ENCODE results near the gene STIM2. TPM values are rescaled to one million over a fixed set of nuclear protein-coding genes. Genes with fewer than 3 reads are reported as not detected.

The STIM2 gene
- polyA plus RNA-seq, 1 donor (not counting 4 experiments of a cell fraction or from before 2014, with no cell fraction given), result 20.7 TPM

GRCh38 chr4:27046851-27047250 lies 186.2 kb downstream of the STIM2 start:
- H2AFZ ChIP-seq (ENCODE audit: control insufficient read depth, low read length), result no peak overlapping the region
- H4K20me1 ChIP-seq (ENCODE audit: control insufficient read depth, extremely low read depth, insufficient read depth, low read length), result no peaks in the 10 kb centered on the region
- H3K4me2 ChIP-seq (ENCODE audit: control insufficient read depth, extremely low read depth, insufficient read depth, low read depth, low read length), result no peak overlapping the region
- H3K36me3 ChIP-seq (ENCODE audit: control insufficient read depth in 2 of 2, extremely low read depth in 1 of 2, insufficient read depth in 2 of 2, low read length in 2 of 2), result no peaks in the 10 kb centered on the region
- no peaks in the 10 kb centered on the region for H3K9me3 ChIP-seq (ENCODE audit: control insufficient read depth, low read depth, low read length)
- peaks cover 5% of the 10 kb centered on the region for H3K27me3 ChIP-seq (ENCODE audit: control insufficient read depth, extremely low read depth, insufficient read depth, low read length)
- DNase-seq (ENCODE audit: low read depth, low spot score) (no peak), FAIRE-seq (no peak)
- H3K27ac ChIP-seq (ENCODE audit: control insufficient read depth, insufficient read depth, low read length), result no peak overlapping the region
- no peak overlapping the region for H3K4me3 ChIP-seq (ENCODE audit: control insufficient read depth in 2 of 3, extremely low read depth in 1 of 3, insufficient read depth in 2 of 3, low read depth in 1 of 3, low read length in 3 of 3)
- no peak for TF ChIP-seq EZH2 (IDR thresholded peaks at IDR 0.05; ENCODE audit: low read length)
- TF ChIP-seq, protein P1, sequence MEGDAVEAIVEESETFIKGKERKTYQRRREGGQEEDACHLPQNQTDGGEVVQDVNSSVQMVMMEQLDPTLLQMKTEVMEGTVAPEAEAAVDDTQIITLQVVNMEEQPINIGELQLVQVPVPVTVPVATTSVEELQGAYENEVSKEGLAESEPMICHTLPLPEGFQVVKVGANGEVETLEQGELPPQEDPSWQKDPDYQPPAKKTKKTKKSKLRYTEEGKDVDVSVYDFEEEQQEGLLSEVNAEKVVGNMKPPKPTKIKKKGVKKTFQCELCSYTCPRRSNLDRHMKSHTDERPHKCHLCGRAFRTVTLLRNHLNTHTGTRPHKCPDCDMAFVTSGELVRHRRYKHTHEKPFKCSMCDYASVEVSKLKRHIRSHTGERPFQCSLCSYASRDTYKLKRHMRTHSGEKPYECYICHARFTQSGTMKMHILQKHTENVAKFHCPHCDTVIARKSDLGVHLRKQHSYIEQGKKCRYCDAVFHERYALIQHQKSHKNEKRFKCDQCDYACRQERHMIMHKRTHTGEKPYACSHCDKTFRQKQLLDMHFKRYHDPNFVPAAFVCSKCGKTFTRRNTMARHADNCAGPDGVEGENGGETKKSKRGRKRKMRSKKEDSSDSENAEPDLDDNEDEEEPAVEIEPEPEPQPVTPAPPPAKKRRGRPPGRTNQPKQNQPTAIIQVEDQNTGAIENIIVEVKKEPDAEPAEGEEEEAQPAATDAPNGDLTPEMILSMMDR (optimal IDR thresholded peaks at IDR 0.05 in 1 of 3, IDR thresholded peaks at IDR 0.05 in 1 of 3, conservative IDR thresholded peaks at IDR 0.05 in 1 of 3; ENCODE audit: extremely low read depth in 1 of 3, insufficient read depth in 2 of 3, low read length in 3 of 3), result no peak
- H3K9me1 ChIP-seq (ENCODE audit: control insufficient read depth, extremely low read depth, insufficient read depth, low read length), result no peaks in the 10 kb centered on the region
- no peaks in the 10 kb centered on the region for H3K79me2 ChIP-seq (ENCODE audit: control insufficient read depth, insufficient read depth, low read length)
- H3K9ac ChIP-seq (ENCODE audit: control insufficient read depth, extremely low read depth, insufficient read depth, low read length), result no peak overlapping the region
- dilution Hi-C loops (cut with MboI; ENCODE audit: extremely low pct_ligation_motif_present, low sequenced_read_pairs), result no loop called here
- H3K4me1 ChIP-seq (ENCODE audit: control insufficient read depth, extremely low read depth, insufficient read depth, low read length), result no peaks in the 10 kb centered on the region

DNA sequence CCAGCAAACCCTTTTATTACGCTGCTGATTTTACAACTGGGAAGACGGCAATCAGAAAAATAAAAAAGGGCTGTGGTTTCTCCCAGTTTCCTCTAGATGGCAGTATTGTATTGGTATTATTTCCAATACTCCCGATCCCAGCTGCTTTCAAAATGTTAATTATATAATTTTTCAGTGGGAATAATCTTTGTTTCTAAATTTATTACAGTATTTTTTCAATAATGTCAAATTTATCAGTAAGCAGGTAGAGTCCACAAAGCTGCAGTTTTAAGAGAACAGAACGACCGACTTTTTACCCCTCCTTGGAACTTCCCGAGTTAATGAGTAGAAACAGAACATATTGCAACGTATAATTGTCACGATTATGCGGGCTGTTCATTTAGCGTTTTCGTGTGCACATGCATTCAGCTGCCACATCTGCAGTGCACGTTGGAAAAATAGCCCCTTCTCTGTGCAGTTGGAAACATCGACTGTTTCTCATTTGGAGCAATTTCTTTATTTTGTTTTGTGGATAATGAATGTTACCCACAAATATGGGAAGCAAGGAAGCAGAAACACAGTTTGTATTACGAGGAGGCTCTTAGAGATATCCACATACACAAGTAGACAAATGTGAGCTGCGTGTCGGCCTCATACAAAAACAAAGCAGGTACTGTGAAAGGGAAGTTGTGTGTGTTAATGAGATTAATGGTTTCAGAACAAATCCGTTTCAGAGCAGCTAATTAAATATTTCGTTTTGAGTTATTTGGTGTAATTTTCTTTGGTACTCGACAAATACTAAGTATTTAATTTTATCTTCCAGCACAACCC lies 188.0 kb downstream of the STIM2 start:
- Histone ChIP-seq H3K4me2 (ENCODE audit: control insufficient read depth, extremely low read depth, insufficient read depth, low read depth, low read length) (peak overlapping the region; percentile 54), H4K20me1 (ENCODE audit: control insufficient read depth, extremely low read depth, insufficient read depth, low read length) (no peaks in the 10 kb centered on the region), H3K36me3 (ENCODE audit: control insufficient read depth in 2 of 2, extremely low read depth in 1 of 2, insufficient read depth in 2 of 2, low read length in 2 of 2) (no peaks in the 10 kb centered on the region), H2AFZ (ENCODE audit: control insufficient read depth, low read length) (no peak overlapping the region), H3K27me3 (ENCODE audit: control insufficient read depth, extremely low read depth, insufficient read depth, low read length) (peaks cover 5% of the 10 kb centered on the region), H3K79me2 (ENCODE audit: control insufficient read depth, insufficient read depth, low read length) (no peaks in the 10 kb centered on the region), H3K9me3 (ENCODE audit: control insufficient read depth, low read depth, low read length) (no peaks in the 10 kb centered on the region), H3K4me1 (ENCODE audit: control insufficient read depth, extremely low read depth, insufficient read depth, low read length) (no peaks in the 10 kb centered on the region), H3K9ac (ENCODE audit: control insufficient read depth, extremely low read depth, insufficient read depth, low read length) (no peak overlapping the region), H3K4me3 (ENCODE audit: control insufficient read depth in 2 of 3, extremely low read depth in 1 of 3, insufficient read depth in 2 of 3, low read depth in 1 of 3, low read length in 3 of 3) (peak overlapping the region in 1 of 3 experiments; percentile 13), H3K27ac (ENCODE audit: control insufficient read depth, insufficient read depth, low read length) (no peak overlapping the region), H3K9me1 (ENCODE audit: control insufficient read depth, extremely low read depth, insufficient read depth, low read length) (no peaks in the 10 kb centered on the region)
- FAIRE-seq (no peak), DNase-seq (ENCODE audit: low read depth, low spot score) (no peak)
- no peak for TF ChIP-seq EZH2 (IDR thresholded peaks at IDR 0.05; ENCODE audit: low read length)
- TF ChIP-seq, protein P1 (optimal IDR thresholded peaks at IDR 0.05 in 1 of 3, IDR thresholded peaks at IDR 0.05 in 1 of 3, conservative IDR thresholded peaks at IDR 0.05 in 1 of 3; ENCODE audit: extremely low read depth in 1 of 3, insufficient read depth in 2 of 3, low read length in 3 of 3), result peak in 2 of 3 experiments; percentile 39 to 43
- dilution Hi-C loops (cut with MboI; ENCODE audit: extremely low pct_ligation_motif_present, low sequenced_read_pairs), result no loop called here

Measured in keratinocyte (primary cell).